BJ (cell line): ENCODE measurements around the gene ATP5MC3. TPM values are rescaled to one million over a fixed set of nuclear protein-coding genes. Genes with fewer than 3 reads are reported as not detected.

Source experiments
- CTCF ChIA-PET: fragments of 350-600 bp; formaldehyde crosslinking; extraction: SDS; loops from one replicate; lab custom pipeline; 2021; ENCODE audit warnings: antibody characterized with exemption, inconsistent platforms; lab: Yijun Ruan, JAX
- POLR2A ChIA-PET: fragments of 300-600 bp; sonication (Branson Sonifier 250); formaldehyde crosslinking; extraction: SDS; loops from one replicate; lab custom pipeline; 2021; ENCODE audit warnings: antibody characterized with exemption; lab: Charles Lee
- DNase-seq: peaks from one replicate; pipeline ENCODE4 v3.0.0-alpha.2; 2011; ENCODE audit warnings: low read depth
- H3K27me3 ChIP-seq: 2 replicates; pipeline ENCODE4 v1.6.0; 2011; ENCODE audit warnings: low read length; ENCODE audit not compliant: control insufficient read depth, insufficient read depth
- H3K36me3 ChIP-seq: 2 replicates; pipeline ENCODE4 v1.5.1; 2011; ENCODE audit warnings: low read length; ENCODE audit not compliant: control insufficient read depth, insufficient read depth
- H3K4me3 ChIP-seq: 2 replicates; pipeline ENCODE4 v1.5.1; 2011; ENCODE audit warnings: low read depth, mild to moderate bottlenecking, control low read depth, low read length
- CTCF ChIP-seq: IDR thresholded peaks from 2 replicates; pipeline ENCODE4 v1.5.1; 2011; ENCODE audit warnings: low read depth, mild to moderate bottlenecking, control low read depth, inconsistent platforms, low read length, moderate library complexity; ENCODE audit not compliant: insufficient read depth
- polyA plus RNA-seq: library from polyadenylated mRNA; depleted of rRNA; stranded (reverse); fragments of >200 nt; gene quantifications from 2 replicates; pipeline ENCODE4 v1.2.3, GENCODE V29; 2011

Gene ATP5MC3
- polyA plus RNA-seq, 1 experiment, result 202 TPM

DNA sequence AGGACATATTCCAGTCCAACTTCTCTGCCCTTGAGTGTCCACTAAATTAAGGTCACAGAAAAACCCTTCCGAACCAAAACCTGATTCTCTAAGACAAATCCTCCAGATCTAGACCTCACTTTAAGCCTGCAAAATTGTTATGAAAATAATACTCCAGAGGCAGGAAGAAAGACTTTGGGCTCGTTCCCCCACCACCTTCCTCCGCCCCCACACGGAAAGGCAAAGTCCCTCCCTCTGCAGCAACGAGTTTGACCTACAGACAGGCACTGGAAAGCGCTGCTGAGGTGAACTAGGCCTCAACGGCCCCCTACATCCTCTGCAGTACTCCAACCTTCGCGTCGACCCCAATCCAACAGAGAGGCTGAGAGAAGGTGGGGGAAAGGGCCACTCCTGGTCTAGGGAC lies 808 bp downstream of the ATP5MC3 start:
- peak overlapping the region; percentile 76 for H3K4me3 ChIP-seq
- POLR2A ChIA-PET, result no interaction called here

GRCh38 chr2:175176624-175177023 lies 4.9 kb downstream of the ATP5MC3 start:
- CTCF ChIA-PET, result interaction anchor here (0.6 to 1.5 kb wide), 3 partner anchors 37 to 477 kb away, joined by 3 to 4 read pairs (median 3); no protein-coding TSS in a partner anchor
- peaks cover 8% of the 10 kb centered on the region for H3K36me3 ChIP-seq
- POLR2A ChIA-PET, result no interaction called here

More for the DNA sequence above, 808 bp downstream of the ATP5MC3 start:
- Histone ChIP-seq H3K36me3 (peaks cover 8% of the 10 kb centered on the region), H3K27me3 (no peaks in the 10 kb centered on the region)
- no peak for TF ChIP-seq CTCF
- CTCF ChIA-PET, result no interaction called here
- DNase-seq, result no peak

DNA sequence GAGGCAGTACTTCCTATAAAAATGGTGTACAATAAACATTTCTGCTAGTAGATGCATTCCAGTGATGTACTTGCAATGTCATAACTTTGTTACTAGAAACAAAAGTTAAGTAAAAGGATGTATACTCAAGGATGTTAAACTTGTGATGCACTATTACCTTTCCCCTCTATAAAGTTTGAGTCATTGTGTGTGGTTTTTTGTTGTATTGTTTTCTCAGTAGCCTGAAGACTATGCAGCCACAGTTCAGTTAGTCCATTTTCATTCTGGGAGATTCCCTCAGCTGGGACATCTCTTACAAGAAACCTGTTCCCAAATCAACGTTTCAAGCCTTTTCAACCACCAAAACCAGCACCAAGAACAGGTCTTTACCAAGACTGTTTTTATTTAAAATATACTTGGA lies 5.6 kb downstream of the ATP5MC3 start:
- peaks cover 8% of the 10 kb centered on the region for H3K36me3 ChIP-seq
- ChIA-PET CTCF (interaction anchor here (1.1 to 1.3 kb wide), 2 partner anchors 75 to 148 kb away, joined by 3 to 4 read pairs; no protein-coding TSS in a partner anchor), POLR2A (no interaction called here)
- TF ChIP-seq CTCF, result no peak
- H3K4me3 ChIP-seq, result no peak overlapping the region
- no peaks in the 10 kb centered on the region for H3K27me3 ChIP-seq
- DNase-seq, result no peak

More at GRCh38 chr2:175176624-175177023, 4.9 kb downstream of the ATP5MC3 start:
- Histone ChIP-seq H3K4me3 (no peak overlapping the region), H3K27me3 (no peaks in the 10 kb centered on the region)
- no peak for DNase-seq
- TF ChIP-seq CTCF, result no peak

DNA sequence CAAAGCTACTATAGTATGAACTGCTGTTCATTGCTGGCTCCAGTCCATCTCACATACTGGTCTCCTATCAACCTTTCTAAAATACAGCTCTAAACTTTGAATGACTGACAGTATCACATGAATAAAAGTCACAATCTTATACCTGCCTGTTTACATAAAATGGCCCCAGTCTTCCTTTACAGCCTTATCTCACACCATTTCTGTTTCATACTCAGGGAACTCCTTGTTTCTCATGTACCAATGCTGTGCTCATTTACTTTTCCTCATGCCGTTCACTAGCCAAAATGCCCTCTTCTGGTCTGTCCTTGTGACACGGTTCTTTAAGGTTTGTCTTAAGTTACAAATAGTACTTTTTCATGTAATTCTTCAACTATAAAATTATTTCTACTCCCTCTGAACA lies 6.2 kb downstream of the ATP5MC3 start:
- ChIA-PET CTCF (interaction anchor here (1.1 to 1.3 kb wide), 2 partner anchors 76 to 147 kb away, joined by 3 to 4 read pairs; no protein-coding TSS in a partner anchor), POLR2A (no interaction called here)
- peaks cover 8% of the 10 kb centered on the region for H3K36me3 ChIP-seq
- no peak for DNase-seq
- TF ChIP-seq CTCF, result no peak
- no peak overlapping the region for H3K4me3 ChIP-seq
- H3K27me3 ChIP-seq, result no peaks in the 10 kb centered on the region

- Histone ChIP-seq H3K36me3 (no peaks in the 10 kb centered on the region), H3K27me3 (no peaks in the 10 kb centered on the region), H3K4me3 (no peak overlapping the region)
- ChIA-PET CTCF (no interaction called here), POLR2A (no interaction called here)
- no peak for TF ChIP-seq CTCF
- no peak for DNase-seq
Measured at GRCh38 chr2:175170659-175171304, 10.7 kb downstream of the ATP5MC3 start.
